IMR-90 (cell line): ENCODE data around the gene CD28. TPM values are rescaled to one million over a fixed set of nuclear protein-coding genes. Genes with fewer than 3 reads are reported as not detected.

Source experiments
- ATAC-seq: fragments of 200-7000 bp; cut with Tn5 transposase; 2 replicates; pipeline ENCODE4 v1.9.1; 2020; ENCODE audit warnings: low read depth, mild to moderate bottlenecking, moderate library complexity
- BruUV-seq: library from RNA; stranded (reverse); fragments of 400-500 nt; replicated peaks from 2 replicates; lab custom pipeline; 2021; lab: Mats Ljungman, UMichigan
- CTCF ChIA-PET: fragments of 300-600 bp; formaldehyde crosslinking; extraction: SDS; loops from one replicate; lab custom pipeline; 2021; ENCODE audit warnings: antibody characterized with exemption; lab: Yijun Ruan, JAX
- POLR2A ChIA-PET: fragments of 300-600 bp; sonication (Branson Sonifier 250); formaldehyde crosslinking; loops from one replicate; lab custom pipeline; 2022; ENCODE audit warnings: antibody characterized with exemption; ENCODE audit not compliant: unreplicated experiment; lab: Charles Lee
- DNase-seq: peaks from one replicate; pipeline ENCODE4 v3.0.0; 2013
- H2AFZ ChIP-seq: replicated peaks from 2 replicates; pipeline ENCODE3; 2013; ENCODE audit warnings: low read length, mild to moderate bottlenecking; ENCODE audit not compliant: poor library complexity
- H2AK5ac ChIP-seq: 2 replicates; pipeline ENCODE4 v1.6.1; 2013; ENCODE audit warnings: low read depth, low read length, inconsistent platforms
- H2AK9ac ChIP-seq: replicated peaks from 2 replicates; pipeline ENCODE3; 2013; ENCODE audit warnings: mild to moderate bottlenecking, low read depth, low read length, moderate library complexity; ENCODE audit not compliant: poor library complexity
- H2BK120ac ChIP-seq: 2 replicates; pipeline ENCODE4 v1.6.1; 2013; ENCODE audit warnings: low read depth, low read length, inconsistent platforms
- H2BK15ac ChIP-seq: 3 replicates; pipeline ENCODE4 v1.6.1; 2013; ENCODE audit warnings: low read depth, low read length, inconsistent platforms
- H2BK20ac ChIP-seq: 2 replicates; pipeline ENCODE4 v1.6.1; 2013; ENCODE audit warnings: low read depth, mild to moderate bottlenecking, inconsistent platforms, low read length, moderate library complexity
- H2BK5ac ChIP-seq: 2 replicates; pipeline ENCODE4 v1.6.1; 2013; ENCODE audit warnings: mild to moderate bottlenecking, low read depth, low read length, inconsistent platforms; ENCODE audit not compliant: poor library complexity, severe bottlenecking
- H3K14ac ChIP-seq: replicated peaks from 2 replicates; pipeline ENCODE4 v1.6.1; 2013; ENCODE audit warnings: low read depth, low read length, inconsistent platforms
- H3K18ac ChIP-seq: 2 replicates; pipeline ENCODE4 v1.6.1; 2013; ENCODE audit warnings: low read depth, low read length, control low read depth
- H3K23ac ChIP-seq: 2 replicates; pipeline ENCODE4 v1.6.1; 2013; ENCODE audit warnings: low read depth, low read length, inconsistent platforms
- H3K27ac ChIP-seq: 2 replicates; pipeline ENCODE4 v1.5.1; 2013; ENCODE audit warnings: mild to moderate bottlenecking, control low read depth, low read length; ENCODE audit not compliant: insufficient read depth
- H3K27me3 ChIP-seq: 2 replicates; pipeline ENCODE4 v1.6.1; 2013; ENCODE audit warnings: low read length; ENCODE audit not compliant: control insufficient read depth, insufficient read depth
- H3K36me3 ChIP-seq: 2 replicates; pipeline ENCODE4 v1.6.1; 2013; ENCODE audit warnings: low read length, mixed read lengths; ENCODE audit not compliant: control insufficient read depth, insufficient read depth
- H3K4ac ChIP-seq: 2 replicates; pipeline ENCODE4 v1.6.1; 2013; ENCODE audit warnings: low read depth, low read length, inconsistent platforms
- H3K4me1 ChIP-seq: 2 replicates; pipeline ENCODE4 v1.6.1; 2013; ENCODE audit warnings: low read length, mixed read lengths; ENCODE audit not compliant: control insufficient read depth, insufficient read depth
- H3K4me2 ChIP-seq: 2 replicates; pipeline ENCODE4 v1.6.1; 2013; ENCODE audit warnings: low read depth, mild to moderate bottlenecking, control low read depth, low read length, moderate library complexity
- H3K4me3 ChIP-seq: 2 replicates; pipeline ENCODE4 v1.5.1; 2013; ENCODE audit warnings: low read depth, mild to moderate bottlenecking, control low read depth, low read length, moderate library complexity; ENCODE audit not compliant: insufficient read depth
- H3K56ac ChIP-seq: 2 replicates; pipeline ENCODE4 v1.6.1; 2013; ENCODE audit warnings: low read length, inconsistent platforms; ENCODE audit not compliant: insufficient read depth; ENCODE audit errors: extremely low read depth
- H3K79me1 ChIP-seq, 2 experiments: 2 replicates each; pipeline ENCODE4 v1.6.1; 2013; ENCODE audit warnings: low read length in 2 of 2, inconsistent platforms in 1 of 2, low read depth in 1 of 2
- H3K9ac ChIP-seq: 2 replicates; pipeline ENCODE4 v1.6.1; 2013; ENCODE audit warnings: low read depth, low read length, control low read depth
- H3K9me1 ChIP-seq: 2 replicates; pipeline ENCODE4 v1.6.1; 2013; ENCODE audit warnings: low read length, inconsistent platforms; ENCODE audit not compliant: insufficient read depth
- H3K9me3 ChIP-seq: 2 replicates; pipeline ENCODE4 v1.6.1; 2013; ENCODE audit warnings: low read length; ENCODE audit not compliant: control insufficient read depth, insufficient read depth
- H4K20me1 ChIP-seq: 2 replicates; pipeline ENCODE4 v1.6.1; 2013; ENCODE audit warnings: low read length, inconsistent platforms; ENCODE audit not compliant: insufficient read depth
- H4K5ac ChIP-seq: 2 replicates; pipeline ENCODE4 v1.6.1; 2013; ENCODE audit warnings: mild to moderate bottlenecking, low read depth, low read length, control low read depth
- H4K8ac ChIP-seq, 2 experiments: 2 replicates each; pipeline ENCODE4 v1.6.1; 2013; ENCODE audit warnings: low read depth in 2 of 2, low read length in 2 of 2, control low read depth in 1 of 2, inconsistent platforms in 1 of 2
- H4K91ac ChIP-seq: 2 replicates; pipeline ENCODE4 v1.6.1; 2013; ENCODE audit warnings: low read depth, low read length, inconsistent platforms; ENCODE audit not compliant: insufficient read depth
- BHLHE40 ChIP-seq: fragments of 150-350 bp; IDR thresholded peaks from 2 replicates; pipeline ENCODE4 v1.6.1; 2016; ENCODE audit warnings: mild to moderate bottlenecking, low read depth, low read length
- ELK1 ChIP-seq: fragments of 150-350 bp; IDR thresholded peaks from 2 replicates; pipeline ENCODE4 v1.6.1; 2016; ENCODE audit warnings: low read depth, mild to moderate bottlenecking, low read length, moderate library complexity, borderline replicate concordance
- FOS ChIP-seq: fragments of 150-350 bp; IDR thresholded peaks from 2 replicates; pipeline ENCODE4 v1.6.1; 2016; ENCODE audit warnings: low read depth, low read length
- POLR2A ChIP-seq: IDR thresholded peaks from 2 replicates; pipeline ENCODE4 v1.6.1; 2012; ENCODE audit warnings: mild to moderate bottlenecking, low read depth, low read length
- RFX5 ChIP-seq: IDR thresholded peaks from 2 replicates; pipeline ENCODE4 v1.8.0; 2012; ENCODE audit warnings: low read depth, mild to moderate bottlenecking, low read length, moderate library complexity
- USF2 ChIP-seq: fragments of 150-350 bp; IDR thresholded peaks from 2 replicates; pipeline ENCODE4 v1.6.1; 2017; ENCODE audit warnings: mild to moderate bottlenecking, antibody characterized with exemption, low read length, low read depth
- WGBS, 2 experiments: methylation state at CpG; one replicate each; pipeline versions ENCODE4 v1.1.5 to v1.1.7; 2013; ENCODE audit warnings: missing lambda C conversion rate in 2 of 2; ENCODE audit not compliant: insufficient read length in 1 of 2; ENCODE audit errors: extremely low coverage in 2 of 2; 5-methylcytosine and 5-hydroxymethylcytosine counted together
- dilution Hi-C: fragments of 300-500 bp; cut with HindIII; formaldehyde crosslinking; loops from one replicate; pipeline ENCODE4 v1.14.3; 2018; ENCODE audit warnings: low sequenced_read_pairs; ENCODE audit not compliant: unreplicated experiment
- in situ Hi-C: fragments of 300-500 bp; cut with MboI; formaldehyde crosslinking; loops from 3 replicates; pipeline ENCODE4 v1.14.3; 2019; ENCODE audit warnings: low sequenced_read_pairs, inconsistent platforms, mixed read lengths
- intact Hi-C: fragments of 100-400 bp; cut with micrococcal nuclease; formaldehyde crosslinking; loops from 2 replicates; pipeline ENCODE4 v1.10.0; 2022
- polyA plus RNA-seq, 3 experiments: library from polyadenylated mRNA; depleted of rRNA; stranded (reverse); fragments of >200 nt; gene quantifications; 2 replicates each; pipeline ENCODE4 v1.2.3, GENCODE V29; 2012; ENCODE audit warnings: low replicate concordance in 1 of 3
- total RNA-seq: library from RNA; depleted of rRNA; stranded (reverse); fragments of >200 nt; gene quantifications from 2 replicates; pipeline ENCODE4 v1.2.3, GENCODE V29; 2012

Gene CD28
- total and polyA plus RNA-seq, 2 of the 4 experiments (the other 2 are of a cell fraction): not detected

- Histone ChIP-seq H3K9ac (no peak overlapping the region), H2AK5ac (no peak overlapping the region), H3K23ac (no peak overlapping the region), H3K56ac (no peak overlapping the region), H3K36me3 (no peaks in the 10 kb centered on the region), H3K4me1 (no peaks in the 10 kb centered on the region), H3K27me3 (no peaks in the 10 kb centered on the region), H3K9me1 (no peaks in the 10 kb centered on the region), H2AFZ (no peak overlapping the region), H3K4me2 (no peak overlapping the region), H4K5ac (no peak overlapping the region), H4K91ac (no peak overlapping the region), H3K27ac (no peak overlapping the region), H2BK5ac (no peak overlapping the region), H4K20me1 (no peaks in the 10 kb centered on the region), H3K9me3 (no peaks in the 10 kb centered on the region), H2BK20ac (no peak overlapping the region), H4K8ac (no peak overlapping the region), H2BK15ac (no peak overlapping the region), H3K4me3 (no peak overlapping the region), H3K79me1 (no peaks in the 10 kb centered on the region), H3K4ac (no peak overlapping the region), H3K14ac (no peak overlapping the region), H2BK120ac (no peak overlapping the region), H2AK9ac (no peak overlapping the region), H3K18ac (no peak overlapping the region)
- POLR2A ChIA-PET: interaction anchor here (0.7 kb wide), 1 partner anchor 174 kb away, joined by 5 read pairs; no protein-coding TSS in a partner anchor
- intact Hi-C loops (no loop called here), in situ Hi-C loops (no loop called here), dilution Hi-C loops (no loop called here)
- CTCF ChIA-PET: no interaction called here
- DNase-seq: no peak
- ATAC-seq: no peak
- no peak for TF ChIP-seq RFX5
- TF ChIP-seq FOS: no peak
- TF ChIP-seq BHLHE40: no peak
- no peak for TF ChIP-seq USF2
- TF ChIP-seq ELK1: no peak
- TF ChIP-seq POLR2A: no peak
- WGBS, 2 experiments: no CpG with 5 or more reads among the region's 3 CpGs
- BruUV-seq: no TSS peak
These were observed 12.2 kb upstream of the CD28 start for GRCh38 chr2:203694191-203694590.
